OCI-LY7 (cell line): ENCODE results near the gene FST.
A peak's percentile ranks its signal among the peaks of the same experiment; 100 is the strongest.

Experiments used
- EZH2phosphoT487 ChIP-seq: fragments of 200-600 bp; sonication (generic); IDR thresholded peaks from 2 replicates; pipeline ENCODE4 v1.6.1; 2018; ENCODE audit warnings: low read depth, borderline replicate concordance, mild to moderate bottlenecking, mixed run types, antibody characterized with exemption, low read length, moderate library complexity, mixed read lengths
- TF ChIP-seq, protein P1 (sequence below): fragments of 200-600 bp; sonication (generic); conservative IDR thresholded peaks from 2 replicates; pipeline ENCODE4 v1.5.1; 2014; ENCODE audit warnings: mild to moderate bottlenecking, antibody characterized with exemption, low read length, moderate library complexity, mixed read lengths

GRCh38 chr5:53482717-53483638 lies 2.5 kb downstream of the FST start:
- TF ChIP-seq, protein P1, sequence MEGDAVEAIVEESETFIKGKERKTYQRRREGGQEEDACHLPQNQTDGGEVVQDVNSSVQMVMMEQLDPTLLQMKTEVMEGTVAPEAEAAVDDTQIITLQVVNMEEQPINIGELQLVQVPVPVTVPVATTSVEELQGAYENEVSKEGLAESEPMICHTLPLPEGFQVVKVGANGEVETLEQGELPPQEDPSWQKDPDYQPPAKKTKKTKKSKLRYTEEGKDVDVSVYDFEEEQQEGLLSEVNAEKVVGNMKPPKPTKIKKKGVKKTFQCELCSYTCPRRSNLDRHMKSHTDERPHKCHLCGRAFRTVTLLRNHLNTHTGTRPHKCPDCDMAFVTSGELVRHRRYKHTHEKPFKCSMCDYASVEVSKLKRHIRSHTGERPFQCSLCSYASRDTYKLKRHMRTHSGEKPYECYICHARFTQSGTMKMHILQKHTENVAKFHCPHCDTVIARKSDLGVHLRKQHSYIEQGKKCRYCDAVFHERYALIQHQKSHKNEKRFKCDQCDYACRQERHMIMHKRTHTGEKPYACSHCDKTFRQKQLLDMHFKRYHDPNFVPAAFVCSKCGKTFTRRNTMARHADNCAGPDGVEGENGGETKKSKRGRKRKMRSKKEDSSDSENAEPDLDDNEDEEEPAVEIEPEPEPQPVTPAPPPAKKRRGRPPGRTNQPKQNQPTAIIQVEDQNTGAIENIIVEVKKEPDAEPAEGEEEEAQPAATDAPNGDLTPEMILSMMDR = peak; percentile 59
- no peak for TF ChIP-seq EZH2phosphoT487
